DOHH2 (cell line): ENCODE data around the gene TFF2.

Experiments used
- H3F3A ChIP-seq: fragments of 200-600 bp; sonication (generic), shearing (Covaris generic); 2 replicates; pipeline ENCODE4 v1.6.0; 2016; ENCODE audit warnings: antibody characterized with exemption, mild to moderate bottlenecking; ENCODE audit not compliant: control insufficient read depth, insufficient read depth
- H3K27ac ChIP-seq: fragments of 200-600 bp; sonication (generic); 2 replicates; pipeline ENCODE4 v1.5.1; 2014; ENCODE audit warnings: low read depth, mild to moderate bottlenecking, low read length, moderate library complexity
- H3K27me3 ChIP-seq: fragments of 200-600 bp; sonication (generic); 2 replicates; pipeline ENCODE4 v1.6.1; 2014; ENCODE audit warnings: mild to moderate bottlenecking, low read length, mixed read lengths; ENCODE audit not compliant: control insufficient read depth
- H3K36me3 ChIP-seq: fragments of 200-600 bp; sonication (generic); 2 replicates; pipeline ENCODE4 v1.6.1; 2014; ENCODE audit warnings: mild to moderate bottlenecking, low read length, moderate library complexity, mixed read lengths; ENCODE audit not compliant: control insufficient read depth
- H3K4me1 ChIP-seq: fragments of 200-600 bp; sonication (generic); 2 replicates; pipeline ENCODE4 v1.6.1; 2014; ENCODE audit warnings: mild to moderate bottlenecking, low read length, mixed read lengths; ENCODE audit not compliant: control insufficient read depth
- H3K4me2 ChIP-seq: fragments of 200-600 bp; sonication (generic); 2 replicates; pipeline ENCODE4 v1.6.0; 2014; ENCODE audit warnings: mild to moderate bottlenecking, low read length, moderate library complexity
- H3K4me3 ChIP-seq: fragments of 200-600 bp; sonication (generic); 2 replicates; pipeline ENCODE4 v1.5.1; 2014; ENCODE audit warnings: mild to moderate bottlenecking, low read length, mixed read lengths
- H3K79me2 ChIP-seq: fragments of 200-600 bp; sonication (generic); 2 replicates; pipeline ENCODE4 v1.6.1; 2014; ENCODE audit warnings: mild to moderate bottlenecking, low read length, mixed read lengths; ENCODE audit not compliant: control insufficient read depth
- H3K9me2 ChIP-seq: fragments of 200-600 bp; sonication (generic); replicated peaks from 2 replicates; pipeline ENCODE4 v1.6.1; 2014; ENCODE audit warnings: mild to moderate bottlenecking, low read length, mixed read lengths; ENCODE audit not compliant: control insufficient read depth
- H3K9me3 ChIP-seq: fragments of 200-600 bp; sonication (generic); 2 replicates; pipeline ENCODE4 v1.6.1; 2014; ENCODE audit warnings: antibody characterized with exemption, low read length, mixed read lengths; ENCODE audit not compliant: control insufficient read depth, insufficient read depth
- H4K20me1 ChIP-seq: fragments of 200-600 bp; sonication (generic); 2 replicates; pipeline ENCODE4 v1.6.0; 2014; ENCODE audit warnings: low read depth, mild to moderate bottlenecking, antibody characterized with exemption, low read length, moderate library complexity; ENCODE audit not compliant: control insufficient read depth, insufficient read depth
- EZH2phosphoT487 ChIP-seq: fragments of 200-600 bp; sonication (generic); IDR thresholded peaks from 2 replicates; pipeline ENCODE4 v1.6.1; 2017; ENCODE audit warnings: borderline replicate concordance, mild to moderate bottlenecking, antibody characterized with exemption, low read length, moderate library complexity, mixed read lengths
- TF ChIP-seq, protein P1 (sequence below): fragments of 200-600 bp; sonication (generic); IDR thresholded peaks from one replicate; pipeline ENCODE4 v1.5.1; 2014; ENCODE audit warnings: antibody characterized with exemption, mild to moderate bottlenecking, low read depth, low read length; ENCODE audit not compliant: poor library complexity, severe bottlenecking

TFF2 gene

DNA sequence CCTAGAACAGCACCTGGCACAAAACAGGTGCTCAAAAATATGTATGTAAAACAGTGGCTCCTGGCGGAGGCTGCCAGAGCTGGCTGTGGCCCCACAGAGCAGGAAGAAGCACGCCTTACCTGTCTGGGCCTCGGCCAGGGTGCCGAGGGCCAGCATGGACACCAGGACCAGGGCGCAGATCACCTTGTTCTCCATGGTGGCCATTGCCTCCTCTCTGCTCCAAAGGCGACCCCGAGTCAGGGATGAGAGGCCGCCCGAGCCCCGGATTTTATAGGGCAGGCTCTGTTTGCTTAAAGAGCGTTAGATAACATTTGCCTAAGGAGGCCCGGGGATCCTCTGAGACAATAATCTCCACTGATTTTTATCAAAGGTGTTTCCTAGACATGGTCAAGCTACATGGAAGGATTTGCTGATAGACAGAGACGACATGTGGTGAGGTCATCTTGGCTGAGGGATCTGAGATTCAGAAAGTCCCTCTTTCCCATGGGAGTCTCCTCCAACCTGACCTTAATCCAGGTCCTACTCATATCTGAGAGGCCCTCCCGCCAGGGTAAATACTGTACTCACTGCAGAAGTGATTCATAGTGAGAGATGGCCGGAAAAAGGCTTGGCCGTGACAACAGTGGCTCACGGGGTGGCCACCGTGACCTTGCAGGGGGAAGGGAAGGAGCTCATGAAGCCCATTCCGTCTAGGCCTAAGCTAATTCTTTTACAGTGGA is 15.7 kb upstream of the TFF2 start, which contains the start of gene TFF1:
Gene TFF1 (minus strand): TSS at position 244 of the 719 bp plus-strand sequence. CDS start 40 bp downstream, at position 204.
- Histone ChIP-seq H3K79me2 (no peaks in the 10 kb centered on the region), H3K27ac (no peak within 1 kb of the TSS), H3K9me3 (no peaks in the 10 kb centered on the region), H3K36me3 (no peaks in the 10 kb centered on the region), H3K27me3 (peaks cover 27% of the 10 kb centered on the region), H3K9me2 (no peaks in the 10 kb centered on the region), H3K4me1 (peaks cover 22% of the 10 kb centered on the region), H3F3A (no peaks in the 10 kb centered on the region), H3K4me2 (no peak within 1 kb of the TSS), H4K20me1 (no peaks in the 10 kb centered on the region), H3K4me3 (no peak within 1 kb of the TSS)
- TF ChIP-seq, protein P1, sequence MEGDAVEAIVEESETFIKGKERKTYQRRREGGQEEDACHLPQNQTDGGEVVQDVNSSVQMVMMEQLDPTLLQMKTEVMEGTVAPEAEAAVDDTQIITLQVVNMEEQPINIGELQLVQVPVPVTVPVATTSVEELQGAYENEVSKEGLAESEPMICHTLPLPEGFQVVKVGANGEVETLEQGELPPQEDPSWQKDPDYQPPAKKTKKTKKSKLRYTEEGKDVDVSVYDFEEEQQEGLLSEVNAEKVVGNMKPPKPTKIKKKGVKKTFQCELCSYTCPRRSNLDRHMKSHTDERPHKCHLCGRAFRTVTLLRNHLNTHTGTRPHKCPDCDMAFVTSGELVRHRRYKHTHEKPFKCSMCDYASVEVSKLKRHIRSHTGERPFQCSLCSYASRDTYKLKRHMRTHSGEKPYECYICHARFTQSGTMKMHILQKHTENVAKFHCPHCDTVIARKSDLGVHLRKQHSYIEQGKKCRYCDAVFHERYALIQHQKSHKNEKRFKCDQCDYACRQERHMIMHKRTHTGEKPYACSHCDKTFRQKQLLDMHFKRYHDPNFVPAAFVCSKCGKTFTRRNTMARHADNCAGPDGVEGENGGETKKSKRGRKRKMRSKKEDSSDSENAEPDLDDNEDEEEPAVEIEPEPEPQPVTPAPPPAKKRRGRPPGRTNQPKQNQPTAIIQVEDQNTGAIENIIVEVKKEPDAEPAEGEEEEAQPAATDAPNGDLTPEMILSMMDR = no peak
- no peak for TF ChIP-seq EZH2phosphoT487

- Histone ChIP-seq H3K9me3 (no peaks in the 10 kb centered on the region), H3K9me2 (no peaks in the 10 kb centered on the region), H3K4me3 (no peak overlapping the region), H3K27me3 (peaks cover 29% of the 10 kb centered on the region), H3F3A (no peaks in the 10 kb centered on the region), H3K79me2 (no peaks in the 10 kb centered on the region), H4K20me1 (no peaks in the 10 kb centered on the region), H3K4me2 (no peak overlapping the region), H3K36me3 (no peaks in the 10 kb centered on the region), H3K27ac (no peak overlapping the region), H3K4me1 (peaks cover 22% of the 10 kb centered on the region)
- TF ChIP-seq, protein P1 = no peak
- TF ChIP-seq EZH2phosphoT487 = no peak
Observed at GRCh38 chr21:42365770-42366169, 15.0 kb upstream of the TFF2 start.

DNA sequence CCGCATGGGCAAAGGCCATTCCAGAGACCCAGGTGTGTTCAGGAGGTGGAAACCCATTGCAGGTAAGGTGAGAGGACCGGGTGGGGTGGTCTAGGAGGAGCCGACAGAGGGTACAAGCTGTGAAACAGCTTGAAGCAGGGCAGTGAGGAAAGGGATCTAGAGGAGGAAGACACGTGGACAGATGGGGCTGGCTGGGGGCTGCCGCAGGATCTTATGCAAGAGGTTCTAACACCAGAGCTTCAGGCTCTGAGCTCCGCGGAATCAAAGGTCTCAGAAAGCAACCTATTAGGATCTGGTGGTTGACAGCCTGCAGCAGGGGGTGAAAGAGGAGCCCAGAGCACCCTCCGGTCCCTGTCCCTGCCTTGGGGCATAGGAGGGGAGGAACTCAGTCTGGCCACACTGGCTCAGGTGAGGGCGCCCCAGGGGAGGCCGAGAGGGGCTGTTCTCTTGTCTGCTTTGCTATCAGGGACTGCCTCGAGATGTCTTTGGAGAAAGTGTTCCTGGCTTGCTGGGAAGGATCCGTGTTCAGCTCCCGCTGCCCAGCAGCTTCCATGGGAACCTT is 13.6 kb upstream of the TFF2 start:
- Histone ChIP-seq H4K20me1 (no peaks in the 10 kb centered on the region), H3K27me3 (peaks cover 29% of the 10 kb centered on the region), H3F3A (no peaks in the 10 kb centered on the region), H3K9me2 (no peaks in the 10 kb centered on the region), H3K4me3 (no peak overlapping the region), H3K36me3 (no peaks in the 10 kb centered on the region), H3K4me1 (peaks cover 22% of the 10 kb centered on the region), H3K9me3 (peaks cover 6% of the 10 kb centered on the region), H3K79me2 (no peaks in the 10 kb centered on the region), H3K4me2 (no peak overlapping the region), H3K27ac (no peak overlapping the region)
- TF ChIP-seq, protein P1 = no peak
- no peak for TF ChIP-seq EZH2phosphoT487
